Uterus (tissue), 4 donors: ENCODE measurements around the gene DNAJC4. TPM values are rescaled to one million over a fixed set of nuclear protein-coding genes. Genes with fewer than 3 reads are reported as not detected.
A peak's percentile ranks its signal among the peaks of the same experiment; 100 is the strongest.

Experiments
- DNase-seq, 2 donors: peaks; one replicate each; pipeline ENCODE4 v3.0.0-alpha.2; 2019 to 2020
- H3K27ac ChIP-seq, 2 donors: fragments of 200-600 bp; sonication (generic); 1 replicate in 1 of 2; 2 replicates in 1 of 2; pipeline ENCODE4 v1.5.1; 2016 to 2018
- H3K27me3 ChIP-seq, 2 donors: fragments of 200-600 bp; sonication (generic); one replicate each; pipeline ENCODE4 v1.5.1; 2018 to 2019; ENCODE audit warnings: control low read depth in 1 of 2
- H3K36me3 ChIP-seq, 2 donors: fragments of 200-600 bp; sonication (generic); one replicate each; pipeline ENCODE4 v1.5.1; 2019; ENCODE audit warnings: control low read depth in 1 of 2
- H3K4me1 ChIP-seq, 2 donors: fragments of 200-600 bp; sonication (generic); one replicate each; pipeline ENCODE4 v1.5.1; 2018 to 2019; ENCODE audit warnings: control low read depth in 1 of 2
- H3K4me3 ChIP-seq, 2 donors: fragments of 200-600 bp; sonication (generic); 1 replicate in 1 of 2; 2 replicates in 1 of 2; pipeline ENCODE4 v1.5.1; 2018 to 2019; ENCODE audit warnings: mild to moderate bottlenecking in 1 of 2
- H3K9me3 ChIP-seq, 2 donors: fragments of 200-600 bp; sonication (generic); one replicate each; pipeline ENCODE4 v1.5.1; 2019; ENCODE audit warnings: control low read depth in 1 of 2
- POLR2A ChIP-seq, 2 donors: fragments of 450-650 bp; IDR thresholded peaks; one replicate each; pipeline ENCODE4 v1.6.1; 2016; ENCODE audit warnings: antibody characterized with exemption in 2 of 2, mild to moderate bottlenecking in 1 of 2, moderate library complexity in 1 of 2
- intact Hi-C: fragments of 100-400 bp; cut with DNase I; formaldehyde crosslinking; loops from one replicate; pipeline ENCODE4 v1.15.1; 2023; ENCODE audit warnings: low total_unique reads
- total RNA-seq, 4 donors: library from RNA; depleted of rRNA in 3 of 4; stranded (reverse); fragments of >200 nt in 3 of 4; gene quantifications; one replicate each; pipeline versions ENCODE4 v1.1.0 to v1.2.4, GENCODE V29; 2014 to 2023
- TF ChIP-seq, protein P1 (sequence below), 4 experiments: fragments of 200-600 bp in 2 of 4; fragments of 450-650 bp in 2 of 4; sonication (generic) in 2 of 4; IDR thresholded peaks; one replicate each; pipeline ENCODE4 v1.5.1; 2016 to 2019; ENCODE audit warnings: antibody characterized with exemption in 4 of 4, mild to moderate bottlenecking in 2 of 4, moderate library complexity in 1 of 4
- donor health status: DM: yes; HTN: yes; CAD: no.

The DNAJC4 gene
- total RNA-seq, 4 donors from 2014 or later = 7.9 to 28.6 (median 16.6) TPM; not detected in 1

DNA sequence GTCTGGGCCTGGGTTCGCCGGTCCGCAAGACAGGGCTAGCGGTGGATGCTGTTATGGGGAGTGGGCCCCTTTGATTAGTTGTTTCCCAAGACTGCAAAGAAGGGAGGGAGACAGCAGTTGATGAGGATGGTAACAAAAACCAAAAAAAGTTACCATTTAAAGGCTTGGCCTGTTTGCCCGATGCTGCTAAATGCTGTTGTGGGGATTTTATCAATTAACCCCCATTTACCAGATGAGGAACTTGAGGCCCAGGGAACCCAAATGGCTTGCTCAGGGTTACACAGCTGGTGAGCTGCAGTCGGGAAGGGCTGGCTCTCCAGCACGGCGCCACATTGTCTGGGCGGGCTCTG is 7.7 kb upstream of the DNAJC4 start:
- H3K4me1 ChIP-seq = peaks cover 0 to 19% of the 10 kb centered on the region in 2 donors
- no peak overlapping the region for H3K27ac ChIP-seq
- TF ChIP-seq POLR2A (IDR thresholded peaks at IDR 0.05) = no peak
- TF ChIP-seq, protein P1, sequence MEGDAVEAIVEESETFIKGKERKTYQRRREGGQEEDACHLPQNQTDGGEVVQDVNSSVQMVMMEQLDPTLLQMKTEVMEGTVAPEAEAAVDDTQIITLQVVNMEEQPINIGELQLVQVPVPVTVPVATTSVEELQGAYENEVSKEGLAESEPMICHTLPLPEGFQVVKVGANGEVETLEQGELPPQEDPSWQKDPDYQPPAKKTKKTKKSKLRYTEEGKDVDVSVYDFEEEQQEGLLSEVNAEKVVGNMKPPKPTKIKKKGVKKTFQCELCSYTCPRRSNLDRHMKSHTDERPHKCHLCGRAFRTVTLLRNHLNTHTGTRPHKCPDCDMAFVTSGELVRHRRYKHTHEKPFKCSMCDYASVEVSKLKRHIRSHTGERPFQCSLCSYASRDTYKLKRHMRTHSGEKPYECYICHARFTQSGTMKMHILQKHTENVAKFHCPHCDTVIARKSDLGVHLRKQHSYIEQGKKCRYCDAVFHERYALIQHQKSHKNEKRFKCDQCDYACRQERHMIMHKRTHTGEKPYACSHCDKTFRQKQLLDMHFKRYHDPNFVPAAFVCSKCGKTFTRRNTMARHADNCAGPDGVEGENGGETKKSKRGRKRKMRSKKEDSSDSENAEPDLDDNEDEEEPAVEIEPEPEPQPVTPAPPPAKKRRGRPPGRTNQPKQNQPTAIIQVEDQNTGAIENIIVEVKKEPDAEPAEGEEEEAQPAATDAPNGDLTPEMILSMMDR (IDR thresholded peaks at IDR 0.05) = no peak
- H3K4me3 ChIP-seq = no peak overlapping the region
- no peaks in the 10 kb centered on the region for H3K36me3 ChIP-seq
- no peaks in the 10 kb centered on the region for H3K9me3 ChIP-seq
- no peaks in the 10 kb centered on the region for H3K27me3 ChIP-seq
- intact Hi-C loops = no loop called here
- DNase-seq = no peak

DNA sequence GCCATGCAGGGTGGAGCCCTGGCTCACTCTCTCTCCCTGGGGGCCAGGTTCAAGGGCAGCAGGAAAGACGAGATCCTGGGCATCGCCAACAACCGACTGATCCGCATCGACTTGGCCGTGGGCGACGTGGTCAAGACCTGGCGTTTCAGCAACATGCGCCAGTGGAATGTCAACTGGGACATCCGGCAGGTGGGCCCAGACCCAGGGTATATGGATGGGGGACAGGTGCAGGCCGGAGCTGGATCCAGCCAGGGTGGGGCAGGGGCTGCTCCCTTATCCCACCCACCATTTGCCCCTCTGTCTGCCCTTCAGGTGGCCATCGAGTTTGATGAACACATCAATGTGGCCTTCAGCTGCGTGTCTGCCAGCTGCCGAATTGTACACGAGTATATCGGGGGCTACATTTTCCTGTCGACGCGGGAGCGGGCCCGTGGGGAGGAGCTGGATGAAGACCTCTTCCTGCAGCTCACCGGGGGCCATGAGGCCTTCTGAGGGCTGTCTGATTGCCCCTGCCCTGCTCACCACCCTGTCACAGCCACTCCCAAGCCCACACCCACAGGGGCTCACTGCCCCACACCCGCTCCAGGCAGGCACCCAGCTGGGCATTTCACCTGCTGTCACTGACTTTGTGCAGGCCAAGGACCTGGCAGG is 7.2 kb upstream of the DNAJC4 start:
- intact Hi-C loops = no loop called here
- Histone ChIP-seq H3K9me3 (no peaks in the 10 kb centered on the region), H3K4me3 (no peak overlapping the region), H3K36me3 (no peaks in the 10 kb centered on the region), H3K4me1 (peaks cover 0 to 19% of the 10 kb centered on the region in 2 donors), H3K27me3 (no peaks in the 10 kb centered on the region), H3K27ac (no peak overlapping the region)
- no peak for TF ChIP-seq POLR2A (IDR thresholded peaks at IDR 0.05)
- TF ChIP-seq, protein P1 (IDR thresholded peaks at IDR 0.05) = no peak
- peak in 1 of 2 donors; percentile 20 for DNase-seq

DNA sequence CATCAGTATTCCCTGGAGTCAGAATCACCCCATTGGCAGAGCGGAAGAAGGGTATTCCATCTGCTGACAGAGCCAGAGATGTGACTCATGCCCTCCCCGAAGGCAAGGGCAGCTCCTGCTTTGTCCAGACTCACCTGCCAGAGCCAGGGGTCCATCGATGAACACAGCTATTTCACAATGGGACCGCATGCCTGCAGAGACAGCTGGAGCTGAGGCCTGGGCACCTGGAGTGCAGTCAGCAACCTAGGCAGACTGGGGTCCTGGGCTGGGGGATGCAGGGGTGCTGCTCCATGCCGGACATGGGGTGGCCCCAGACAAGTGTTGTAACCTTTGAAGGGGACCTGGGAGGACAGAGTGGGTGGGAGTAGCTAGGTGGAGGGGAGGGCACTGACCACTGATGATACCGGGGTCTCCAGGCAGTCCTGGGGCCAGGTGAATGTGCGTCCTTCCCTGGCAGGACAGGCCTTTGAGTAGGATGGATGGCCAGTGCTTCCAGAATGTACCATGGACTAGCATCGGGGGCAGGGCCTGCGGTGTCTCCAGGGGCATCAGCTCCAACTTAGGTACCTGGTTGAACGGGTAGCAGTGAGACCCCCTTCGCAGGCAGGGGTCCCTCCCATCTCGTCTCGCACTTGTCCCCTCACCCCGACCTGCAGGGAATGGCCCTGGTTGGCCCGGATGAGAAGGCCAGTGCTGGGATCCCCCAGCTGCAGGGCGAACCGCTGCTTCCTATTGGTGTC is 6.0 kb upstream of the DNAJC4 start:
- H3K27me3 ChIP-seq = no peaks in the 10 kb centered on the region
- no peak for TF ChIP-seq POLR2A (IDR thresholded peaks at IDR 0.05)
- TF ChIP-seq, protein P1 (IDR thresholded peaks at IDR 0.05) = no peak
- H3K36me3 ChIP-seq = no peaks in the 10 kb centered on the region
- peaks cover 0 to 19% of the 10 kb centered on the region in 2 donors for H3K4me1 ChIP-seq
- DNase-seq = peak in 1 of 2 donors; percentile 19
- no peaks in the 10 kb centered on the region for H3K9me3 ChIP-seq
- intact Hi-C loops = no loop called here
- no peak overlapping the region for H3K27ac ChIP-seq
- H3K4me3 ChIP-seq = no peak overlapping the region

DNA sequence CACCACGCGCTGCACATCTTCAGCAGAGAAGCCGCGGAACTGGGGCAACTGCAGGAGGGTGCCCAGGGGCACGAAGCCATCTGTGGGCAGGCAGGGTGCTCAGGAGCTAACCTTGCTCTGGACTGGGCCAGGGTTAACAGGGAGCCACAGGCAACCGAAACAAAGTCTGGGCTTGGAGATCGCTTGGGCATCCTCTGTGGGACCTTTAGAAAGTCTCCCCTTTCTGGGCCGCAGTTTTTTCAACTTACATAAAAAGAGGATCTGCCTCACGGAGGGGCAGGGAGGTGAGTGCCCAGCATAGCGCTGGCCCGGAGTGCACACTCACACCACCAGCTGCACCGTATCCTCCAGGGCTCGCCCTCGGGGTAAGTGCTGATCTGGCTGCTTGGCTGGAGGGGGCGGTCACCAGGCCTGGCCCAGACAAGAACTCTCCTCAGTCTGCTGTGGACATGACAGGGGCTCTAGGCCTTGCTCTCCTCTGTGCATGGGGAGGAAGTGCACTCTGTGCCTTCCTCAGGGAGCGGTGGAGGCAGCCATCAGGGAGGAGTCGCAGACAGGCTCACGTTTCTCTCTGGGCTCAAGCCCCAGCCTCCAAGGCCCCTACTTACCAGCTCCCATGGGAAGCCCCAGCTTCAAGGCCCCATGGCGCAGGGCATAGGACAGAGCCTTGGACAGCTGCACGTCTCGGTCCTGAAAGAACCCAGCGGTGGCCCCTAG is 5.3 kb upstream of the DNAJC4 start:
- peak overlapping the region; percentile 76 to 99 for H3K4me3 ChIP-seq
- no peak for TF ChIP-seq POLR2A (IDR thresholded peaks at IDR 0.05)
- TF ChIP-seq, protein P1 (IDR thresholded peaks at IDR 0.05) = no peak
- peak overlapping the region; percentile 85 to 91 for H3K27ac ChIP-seq
- intact Hi-C loops = no loop called here
- H3K27me3 ChIP-seq = no peaks in the 10 kb centered on the region
- no peaks in the 10 kb centered on the region for H3K9me3 ChIP-seq
- no peak for DNase-seq
- peaks cover 0 to 25% of the 10 kb centered on the region in 2 donors for H3K4me1 ChIP-seq
- H3K36me3 ChIP-seq = no peaks in the 10 kb centered on the region
